Heart left ventricle (tissue), 13 donors: ENCODE results near the gene KCNAB1.

Experiments
- POLR2A ChIP-seq, 2 donors: fragments of 450-650 bp; IDR thresholded peaks; one replicate each; pipeline ENCODE4 v1.6.1; 2017; ENCODE audit warnings: antibody characterized with exemption in 2 of 2, mild to moderate bottlenecking in 2 of 2, moderate library complexity in 2 of 2
- TF ChIP-seq, protein P1 (sequence below), 12 donors: fragments of 200-600 bp; sonication (generic) in 4 of 12; IDR thresholded peaks; one replicate each; pipeline versions ENCODE4 v1.5.0 to v1.8.0; 2018 to 2022; ENCODE audit warnings: antibody characterized with exemption in 12 of 12, mild to moderate bottlenecking in 5 of 12
- donor health status: ischemic (EF 13 %, LVEDD 7.1; RV severe dilation, severe dysfunction).
- donor health status: DM: no; HTN: yes; CAD: no.
- donor health status: DM: no; HTN: no; CAD: no.
- donor health status: ischemic (EF 25% LVEDD 6.9; RV normal size, moderate dysfunction).
- donor health status: ischemic (EF 25% LVEDD 5.7; RV mildly dilated, moderate dysfunction).
- donor health status: ischemic (EF 35%, LVEDD 5.7; RV mildly dilated, moderate dysfunction).
- donor health status: nonischemic (EF 11% LVEDD 7.7; RV severe dilation, severe dysfunction).
- donor health status: DM: yes; HTN: yes; CAD: no.
- donor health status: PGD.
- donor health status: ischemic (EF 29% LVEDD 5.4; RV normal size, mild dysfunction).
- donor health status: nonischemic (EF 23%, LVEDD 6.1; RV moderate dilation, normal function).

DNA sequence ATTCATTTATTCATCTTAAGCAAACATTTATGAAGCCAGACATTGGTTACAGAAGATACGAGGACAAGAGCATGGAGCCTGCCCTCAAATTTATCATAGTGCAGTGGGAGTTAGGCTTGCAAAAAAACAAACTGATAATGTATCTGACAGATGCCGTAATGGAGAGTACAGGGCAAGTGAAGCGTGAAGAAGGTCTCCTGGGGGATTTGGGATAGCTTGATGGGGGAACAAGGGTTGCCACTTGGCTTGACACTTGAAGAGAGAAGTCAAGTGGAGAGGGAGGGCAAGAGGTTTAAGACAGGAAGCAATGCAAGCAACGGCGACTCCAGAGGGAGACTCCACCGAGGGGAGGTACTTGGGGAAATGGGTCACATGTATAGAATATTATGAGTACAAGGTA is 305.3 kb downstream of the KCNAB1 start:
- TF ChIP-seq, protein P1, sequence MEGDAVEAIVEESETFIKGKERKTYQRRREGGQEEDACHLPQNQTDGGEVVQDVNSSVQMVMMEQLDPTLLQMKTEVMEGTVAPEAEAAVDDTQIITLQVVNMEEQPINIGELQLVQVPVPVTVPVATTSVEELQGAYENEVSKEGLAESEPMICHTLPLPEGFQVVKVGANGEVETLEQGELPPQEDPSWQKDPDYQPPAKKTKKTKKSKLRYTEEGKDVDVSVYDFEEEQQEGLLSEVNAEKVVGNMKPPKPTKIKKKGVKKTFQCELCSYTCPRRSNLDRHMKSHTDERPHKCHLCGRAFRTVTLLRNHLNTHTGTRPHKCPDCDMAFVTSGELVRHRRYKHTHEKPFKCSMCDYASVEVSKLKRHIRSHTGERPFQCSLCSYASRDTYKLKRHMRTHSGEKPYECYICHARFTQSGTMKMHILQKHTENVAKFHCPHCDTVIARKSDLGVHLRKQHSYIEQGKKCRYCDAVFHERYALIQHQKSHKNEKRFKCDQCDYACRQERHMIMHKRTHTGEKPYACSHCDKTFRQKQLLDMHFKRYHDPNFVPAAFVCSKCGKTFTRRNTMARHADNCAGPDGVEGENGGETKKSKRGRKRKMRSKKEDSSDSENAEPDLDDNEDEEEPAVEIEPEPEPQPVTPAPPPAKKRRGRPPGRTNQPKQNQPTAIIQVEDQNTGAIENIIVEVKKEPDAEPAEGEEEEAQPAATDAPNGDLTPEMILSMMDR (IDR thresholded peaks at IDR 0.05), result no peak
- TF ChIP-seq POLR2A (IDR thresholded peaks at IDR 0.05), result no peak
